ENCODE data around the gene ZNF618. TPM values are rescaled to one million over a fixed set of nuclear protein-coding genes. Genes with fewer than 3 reads are reported as not detected.

ZNF618 gene
- total and polyA plus RNA-seq, 2 experiments from 2014 or later: 12.1 to 22.1 TPM

- peaks cover 21% of the 10 kb centered on the region for H4K20me1 ChIP-seq (replicated peaks; ENCODE audit: insufficient read depth)
- no peak overlapping the region for H2AFZ ChIP-seq
- peaks cover 4% of the 10 kb centered on the region for H3K27me3 Mint-ChIP-seq (ENCODE audit: insufficient read depth, low read depth, poor library complexity)
- H3K4me3 ChIP-seq: no peak overlapping the region
- no peaks in the 10 kb centered on the region for H3F3A ChIP-seq (replicated peaks; ENCODE audit: low read depth)
- no peaks in the 10 kb centered on the region; the same call in 1 of the 2 replicates for H3K4me1 ChIP-seq (ENCODE audit: insufficient read depth)
- DNase-seq (ENCODE audit: low spot score): no peak
- H3K36me3 ChIP-seq (ENCODE audit: insufficient read depth): no peaks in the 10 kb centered on the region
- H3K4me3 Mint-ChIP-seq: no peak overlapping the region
- H3K27ac ChIP-seq (ENCODE audit: low read depth): no peak overlapping the region
- no peak overlapping the region for H3K4me2 ChIP-seq
- no peak for ATAC-seq
- H3K27me3 ChIP-seq (ENCODE audit: insufficient read depth): no peaks in the 10 kb centered on the region
- peaks cover 7% of the 10 kb centered on the region; the same call in 1 of the 2 replicates for H3K9me2 ChIP-seq (ENCODE audit: insufficient read depth)
- peaks cover 10% of the 10 kb centered on the region; the same call in 2 of the 3 replicates for H3K9me3 Mint-ChIP-seq
- no peak for TF ChIP-seq ZNF114 (CRISPR knock-in tag; IDR thresholded peaks at IDR 0.05)
- no peak for TF ChIP-seq CREB1 (CRISPR knock-in tag; IDR thresholded peaks at IDR 0.05; ENCODE audit: low read depth)
- no peak for TF ChIP-seq REST (IDR thresholded peaks at IDR 0.05; ENCODE audit: unreplicated experiment)
- TF ChIP-seq CTCF (conservative IDR thresholded peaks at IDR 0.05; ENCODE audit: low read depth in 2 of 2): no peak
- no peak for TF ChIP-seq POLR2AphosphoS5 (IDR thresholded peaks at IDR 0.05; ENCODE audit: low read depth)
- TF ChIP-seq EZH2 (IDR thresholded peaks at IDR 0.05; ENCODE audit: low read depth, unreplicated experiment): no peak
- H3K36me3 Mint-ChIP-seq (ENCODE audit: low read depth): peaks cover 9% of the 10 kb centered on the region
- H3K4me1 Mint-ChIP-seq: peaks cover 11% of the 10 kb centered on the region
- H3K79me2 ChIP-seq (replicated peaks; ENCODE audit: insufficient read depth): peaks cover 77% of the 10 kb centered on the region
- H3K27ac Mint-ChIP-seq: no peak overlapping the region
Observed at GRCh38 chr9:113932906-113933584, 56.9 kb downstream of the ZNF618 start.

- peaks cover 7% of the 10 kb centered on the region; the same call in 1 of the 2 replicates for H3K9me2 ChIP-seq (ENCODE audit: insufficient read depth)
- no peak overlapping the region for H3K4me3 ChIP-seq
- no peaks in the 10 kb centered on the region for H3F3A ChIP-seq (replicated peaks; ENCODE audit: low read depth)
- ATAC-seq: no peak
- H3K27ac Mint-ChIP-seq: no peak overlapping the region
- no peak overlapping the region for H3K27ac ChIP-seq (ENCODE audit: low read depth)
- H3K9me3 Mint-ChIP-seq: peaks cover 5% of the 10 kb centered on the region; the same call in 1 of the 3 replicates
- peaks cover 77% of the 10 kb centered on the region for H3K79me2 ChIP-seq (replicated peaks; ENCODE audit: insufficient read depth)
- peaks cover 21% of the 10 kb centered on the region for H4K20me1 ChIP-seq (replicated peaks; ENCODE audit: insufficient read depth)
- peaks cover 11% of the 10 kb centered on the region for H3K4me1 Mint-ChIP-seq
- H3K4me1 ChIP-seq (ENCODE audit: insufficient read depth): no peaks in the 10 kb centered on the region; the same call in 1 of the 2 replicates
- peaks cover 4% of the 10 kb centered on the region for H3K27me3 Mint-ChIP-seq (ENCODE audit: insufficient read depth, low read depth, poor library complexity)
- no peak overlapping the region for H3K4me2 ChIP-seq
- H2AFZ ChIP-seq: no peak overlapping the region
- DNase-seq (ENCODE audit: low spot score): no peak
- no peaks in the 10 kb centered on the region for H3K36me3 ChIP-seq (ENCODE audit: insufficient read depth)
- H3K27me3 ChIP-seq (ENCODE audit: insufficient read depth): no peaks in the 10 kb centered on the region
- peaks cover 3% of the 10 kb centered on the region; the same call in 2 of the 3 replicates for H3K36me3 Mint-ChIP-seq (ENCODE audit: low read depth)
- no peak overlapping the region for H3K4me3 Mint-ChIP-seq
- TF ChIP-seq ZNF114 (CRISPR knock-in tag; IDR thresholded peaks at IDR 0.05) (no peak), CREB1 (CRISPR knock-in tag; IDR thresholded peaks at IDR 0.05; ENCODE audit: low read depth) (no peak), ZNF331 (CRISPR knock-in tag; IDR thresholded peaks at IDR 0.05; ENCODE audit: low read depth) (no peak), CTCF (conservative IDR thresholded peaks at IDR 0.05; ENCODE audit: low read depth in 2 of 2) (no peak)
Observed at GRCh38 chr9:113933671-113934070, 57.6 kb downstream of the ZNF618 start.
